Measurements from ENCODE around the gene MED12L. TPM values are rescaled to one million over a fixed set of nuclear protein-coding genes. Genes with fewer than 3 reads are reported as not detected.

MED12L gene
- polyA plus RNA-seq, 1 experiment = 0.06 TPM

GRCh38 chr3:151084893-151085226 is 604 bp upstream of the MED12L start:
- no peak for TF ChIP-seq CTCF (IDR thresholded peaks at IDR 0.05; ENCODE audit: insufficient read depth, low read depth, low read length)
- ChIA-PET CTCF (interaction anchor here (0.6 to 1.2 kb wide), 4 partner anchors 12 to 66 kb away, joined by 3 read pairs; no protein-coding TSS in a partner anchor), POLR2A (interaction anchor here (0.7 kb wide), 1 partner anchor 19 kb away, joined by 3 read pairs; no protein-coding TSS in a partner anchor)
- no peaks in the 10 kb centered on the region for H3K36me3 ChIP-seq (ENCODE audit: control insufficient read depth, insufficient read depth, low read length)
- DNase-seq (ENCODE audit: low read depth) = no peak
- peaks cover 18% of the 10 kb centered on the region for H3K27me3 ChIP-seq (ENCODE audit: control insufficient read depth, insufficient read depth, low read length)
- peak overlapping the region; percentile 50 for H3K4me3 ChIP-seq (ENCODE audit: low read depth, low read length)

- peaks cover 18% of the 10 kb centered on the region for H3K27me3 ChIP-seq (ENCODE audit: control insufficient read depth, insufficient read depth, low read length)
- ChIA-PET CTCF (interaction anchor here (0.6 to 2.1 kb wide), 17 partner anchors 9 to 1566 kb away, joined by 3 to 13 read pairs (median 3); no protein-coding TSS in a partner anchor), POLR2A (interaction anchor here (0.8 kb wide), 1 partner anchor 48 kb away, joined by 18 read pairs; no protein-coding TSS in a partner anchor)
- H3K4me3 ChIP-seq (ENCODE audit: low read depth, low read length) = peak overlapping the region; percentile 50
- no peaks in the 10 kb centered on the region for H3K36me3 ChIP-seq (ENCODE audit: control insufficient read depth, insufficient read depth, low read length)
- no peak for TF ChIP-seq CTCF (IDR thresholded peaks at IDR 0.05; ENCODE audit: insufficient read depth, low read depth, low read length)
- no peak for DNase-seq (ENCODE audit: low read depth)
Measured at GRCh38 chr3:151085889-151086483, 522 bp downstream of the MED12L start.

- CTCF ChIA-PET = interaction anchor here (0.6 to 2.1 kb wide), 17 partner anchors 8 to 1565 kb away, joined by 3 to 13 read pairs (median 3); no protein-coding TSS in a partner anchor
- POLR2A ChIA-PET = interaction anchor here (0.8 kb wide), 1 partner anchor 49 kb away, joined by 18 read pairs; no protein-coding TSS in a partner anchor
- DNase-seq (ENCODE audit: low read depth) = peak; percentile 27
- Histone ChIP-seq H3K4me3 (ENCODE audit: low read depth, low read length) (peak overlapping the region; percentile 50), H3K36me3 (ENCODE audit: control insufficient read depth, insufficient read depth, low read length) (no peaks in the 10 kb centered on the region), H3K27me3 (ENCODE audit: control insufficient read depth, insufficient read depth, low read length) (peaks cover 18% of the 10 kb centered on the region)
- TF ChIP-seq CTCF (IDR thresholded peaks at IDR 0.05; ENCODE audit: insufficient read depth, low read depth, low read length) = peak; percentile 76
Measured at GRCh38 chr3:151086484-151087456, 1.3 kb downstream of the MED12L start.

- no peak for TF ChIP-seq CTCF (IDR thresholded peaks at IDR 0.05; ENCODE audit: insufficient read depth, low read depth, low read length)
- Histone ChIP-seq H3K27me3 (ENCODE audit: control insufficient read depth, insufficient read depth, low read length) (peaks cover 17% of the 10 kb centered on the region), H3K36me3 (ENCODE audit: control insufficient read depth, insufficient read depth, low read length) (no peaks in the 10 kb centered on the region), H3K4me3 (ENCODE audit: low read depth, low read length) (no peak overlapping the region)
- CTCF ChIA-PET = interaction anchor here (0.6 to 1.8 kb wide), 3 partner anchors 52 to 300 kb away, joined by 3 to 5 read pairs (median 3); no protein-coding TSS in a partner anchor
- no peak for DNase-seq (ENCODE audit: low read depth)
- POLR2A ChIA-PET = no interaction called here
Measured at GRCh38 chr3:151087648-151088047, 2.2 kb downstream of the MED12L start.
